ENCODE measurements around the gene LCK. TPM values are rescaled to one million over a fixed set of nuclear protein-coding genes. Genes with fewer than 3 reads are reported as not detected.

LCK gene
- total RNA-seq, 1 donor from 2014 or later, result 16.6 TPM

- ChIA-PET POLR2A (interaction anchor here (0.7 to 5.2 kb wide), 9 partner anchors 7 to 155 kb away, joined by 4 to 142 read pairs (median 20); partner anchors contain the start of genes BSDC1, CCDC28B, EIF3I and HDAC1), CTCF (interaction anchor here (0.6 to 4.3 kb wide), 6 partner anchors 11 to 97 kb away, joined by 4 to 42 read pairs (median 17); partner anchors contain the start of genes HDAC1, LCK and MARCKSL1)
- H3K9me3 Mint-ChIP-seq, result no peaks in the 10 kb centered on the region
- intact Hi-C loops (cut with micrococcal nuclease), result no loop called here
- no peak for DNase-seq
- peaks cover 21% of the 10 kb centered on the region for H3K4me1 Mint-ChIP-seq
- TF ChIP-seq, protein P1, sequence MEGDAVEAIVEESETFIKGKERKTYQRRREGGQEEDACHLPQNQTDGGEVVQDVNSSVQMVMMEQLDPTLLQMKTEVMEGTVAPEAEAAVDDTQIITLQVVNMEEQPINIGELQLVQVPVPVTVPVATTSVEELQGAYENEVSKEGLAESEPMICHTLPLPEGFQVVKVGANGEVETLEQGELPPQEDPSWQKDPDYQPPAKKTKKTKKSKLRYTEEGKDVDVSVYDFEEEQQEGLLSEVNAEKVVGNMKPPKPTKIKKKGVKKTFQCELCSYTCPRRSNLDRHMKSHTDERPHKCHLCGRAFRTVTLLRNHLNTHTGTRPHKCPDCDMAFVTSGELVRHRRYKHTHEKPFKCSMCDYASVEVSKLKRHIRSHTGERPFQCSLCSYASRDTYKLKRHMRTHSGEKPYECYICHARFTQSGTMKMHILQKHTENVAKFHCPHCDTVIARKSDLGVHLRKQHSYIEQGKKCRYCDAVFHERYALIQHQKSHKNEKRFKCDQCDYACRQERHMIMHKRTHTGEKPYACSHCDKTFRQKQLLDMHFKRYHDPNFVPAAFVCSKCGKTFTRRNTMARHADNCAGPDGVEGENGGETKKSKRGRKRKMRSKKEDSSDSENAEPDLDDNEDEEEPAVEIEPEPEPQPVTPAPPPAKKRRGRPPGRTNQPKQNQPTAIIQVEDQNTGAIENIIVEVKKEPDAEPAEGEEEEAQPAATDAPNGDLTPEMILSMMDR (IDR thresholded peaks at IDR 0.05), result no peak
- no peaks in the 10 kb centered on the region for H3K36me3 Mint-ChIP-seq (ENCODE audit: low read depth)
- no peak for ATAC-seq (ENCODE audit: low read depth)
- peak overlapping the region; percentile 62 for H3K4me3 Mint-ChIP-seq
- no peaks in the 10 kb centered on the region for H3K27me3 Mint-ChIP-seq
- H3K27ac Mint-ChIP-seq, result peak overlapping the region; percentile 59
These were observed 11.7 kb upstream of the LCK start for GRCh38 chr1:32239337-32239736.

GRCh38 chr1:32239790-32240139, 11.3 kb upstream of the LCK start:
- H3K4me1 Mint-ChIP-seq, result peaks cover 21% of the 10 kb centered on the region
- CTCF ChIA-PET, result interaction anchor here (0.6 to 4.3 kb wide), 15 partner anchors 11 to 120 kb away, joined by 3 to 42 read pairs (median 10); partner anchors contain the start of genes CCDC28B, HDAC1, LCK and MARCKSL1
- intact Hi-C loops (cut with micrococcal nuclease), result loop anchor here (1.0 to 2.0 kb wide), 3 partner anchors 15 to 97 kb away; partner anchors contain the start of genes HDAC1 and MARCKSL1

GRCh38 chr1:32240140-32240951, 10.7 kb upstream of the LCK start:
- Mint-ChIP-seq H3K4me3 (peak overlapping the region; percentile 89), H3K27ac (peak overlapping the region; percentile 87), H3K36me3 (ENCODE audit: low read depth) (no peaks in the 10 kb centered on the region), H3K4me1 (peaks cover 21% of the 10 kb centered on the region), H3K27me3 (no peaks in the 10 kb centered on the region), H3K9me3 (no peaks in the 10 kb centered on the region)
- intact Hi-C loops (cut with micrococcal nuclease), result loop anchor here (1.0 to 2.0 kb wide), 3 partner anchors 14 to 96 kb away; partner anchors contain the start of genes HDAC1 and MARCKSL1
- peak; percentile 77 for ATAC-seq (ENCODE audit: low read depth)
- TF ChIP-seq, protein P1 (IDR thresholded peaks at IDR 0.05), result no peak
- CTCF ChIA-PET, result interaction anchor here (0.6 to 4.3 kb wide), 25 partner anchors 10 to 160 kb away, joined by 3 to 42 read pairs (median 4); partner anchors contain the start of genes BSDC1, CCDC28B, HDAC1 and KPNA6
- DNase-seq, result peak; percentile 68
- POLR2A ChIA-PET, result interaction anchor here (0.6 to 5.2 kb wide), 25 partner anchors 8 to 452 kb away, joined by 3 to 142 read pairs (median 6); partner anchors contain the start of genes BSDC1, CCDC28B, EIF3I and HDAC1

More at GRCh38 chr1:32239790-32240139, 11.3 kb upstream of the LCK start:
- H3K27ac Mint-ChIP-seq, result peak overlapping the region; percentile 87
- DNase-seq, result no peak
- no peaks in the 10 kb centered on the region for H3K9me3 Mint-ChIP-seq
- TF ChIP-seq, protein P1 (IDR thresholded peaks at IDR 0.05), result no peak
- H3K4me3 Mint-ChIP-seq, result peak overlapping the region; percentile 89
- H3K27me3 Mint-ChIP-seq, result no peaks in the 10 kb centered on the region
- POLR2A ChIA-PET, result interaction anchor here (0.9 to 5.2 kb wide), 14 partner anchors 8 to 155 kb away, joined by 3 to 142 read pairs (median 18); partner anchors contain the start of genes BSDC1, CCDC28B, EIF3I and HDAC1
- no peaks in the 10 kb centered on the region for H3K36me3 Mint-ChIP-seq (ENCODE audit: low read depth)
- no peak for ATAC-seq (ENCODE audit: low read depth)

- DNase-seq (peak; percentile 56), ATAC-seq (ENCODE audit: low read depth) (peak; percentile 59)
- Mint-ChIP-seq H3K27me3 (no peaks in the 10 kb centered on the region), H3K36me3 (ENCODE audit: low read depth) (no peaks in the 10 kb centered on the region), H3K4me1 (peaks cover 22% of the 10 kb centered on the region), H3K27ac (peak overlapping the region; percentile 87), H3K9me3 (no peaks in the 10 kb centered on the region), H3K4me3 (peak overlapping the region; percentile 89)
- intact Hi-C loops (cut with micrococcal nuclease), result loop anchor here (1.0 to 2.0 kb wide), 5 partner anchors 9 to 96 kb away; partner anchors contain the start of genes EIF3I, MARCKSL1 and TMEM234
- ChIA-PET CTCF (interaction anchor here (1.0 to 4.3 kb wide), 23 partner anchors 9 to 160 kb away, joined by 3 to 42 read pairs (median 5); partner anchors contain the start of genes BSDC1, CCDC28B, HDAC1 and KPNA6), POLR2A (interaction anchor here (0.6 to 5.2 kb wide), 29 partner anchors 9 to 452 kb away, joined by 3 to 142 read pairs (median 5); partner anchors contain the start of genes BSDC1, CCDC28B, EIF3I and HDAC1)
- TF ChIP-seq, protein P1 (IDR thresholded peaks at IDR 0.05), result no peak
These were observed 9.9 kb upstream of the LCK start for GRCh38 chr1:32241001-32241763.
